Right renal cortex interstitium (tissue), 3 donors: Measurements from ENCODE around the gene CLSTN2. TPM values are rescaled to one million over a fixed set of nuclear protein-coding genes. Genes with fewer than 3 reads are reported as not detected.

Experiments
- DNase-seq, 3 donors: peaks; one replicate each; pipeline ENCODE4 v3.0.0-alpha.2; 2013; ENCODE audit warnings: low read depth in 3 of 3, low spot score in 2 of 3
- polyA plus RNA-seq, 3 donors: library from polyadenylated mRNA; unstranded; fragments of 120-200 nt; gene quantifications; one replicate each; pipeline ENCODE4 v1.2.1, GENCODE V29; 2013; ENCODE audit not compliant: insufficient read length in 3 of 3

CLSTN2 gene
- polyA plus RNA-seq, 3 donors: 1.5 to 1.9 (median 1.5) TPM

- no peak for DNase-seq
Measured at GRCh38 chr3:140559546-140559945, 624.6 kb downstream of the CLSTN2 start.

GRCh38 chr3:140563206-140563760, 628.3 kb downstream of the CLSTN2 start:
- DNase-seq: no peak

- DNase-seq: no peak
Measured at GRCh38 chr3:140568131-140568530, 633.1 kb downstream of the CLSTN2 start.

DNA sequence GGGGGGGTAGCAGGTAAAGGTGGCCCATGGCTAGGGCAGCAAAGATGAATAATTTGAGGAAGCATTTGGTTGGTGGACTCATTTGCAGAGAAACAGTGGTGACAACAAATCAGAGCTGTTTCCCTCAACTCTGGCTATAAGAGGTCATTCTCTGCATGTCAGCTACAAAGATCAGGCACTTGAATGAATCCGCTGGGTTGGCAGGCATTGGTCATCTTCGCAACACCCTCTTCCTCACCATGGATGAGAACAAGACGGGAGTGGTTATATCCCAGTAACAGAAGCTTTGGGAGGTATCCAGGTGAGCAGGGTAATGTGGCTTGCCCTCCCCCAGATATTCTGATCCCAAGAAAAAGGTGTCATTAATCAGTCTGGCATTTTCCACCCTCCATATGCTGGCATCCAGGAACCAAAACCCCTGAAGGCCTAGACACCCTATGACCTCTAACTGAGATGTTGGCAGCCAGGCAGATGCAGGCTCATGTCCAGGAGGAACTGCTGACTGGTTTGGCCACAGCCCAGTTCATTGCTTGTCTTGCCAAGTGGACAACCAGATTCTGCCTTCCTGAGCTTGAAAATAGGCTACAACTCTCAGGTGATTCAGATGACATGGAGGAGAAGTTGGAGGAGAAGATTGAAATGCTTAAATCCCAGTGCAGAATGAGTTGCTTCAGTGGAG, 634.0 kb downstream of the CLSTN2 start:
- no peak for DNase-seq

DNA sequence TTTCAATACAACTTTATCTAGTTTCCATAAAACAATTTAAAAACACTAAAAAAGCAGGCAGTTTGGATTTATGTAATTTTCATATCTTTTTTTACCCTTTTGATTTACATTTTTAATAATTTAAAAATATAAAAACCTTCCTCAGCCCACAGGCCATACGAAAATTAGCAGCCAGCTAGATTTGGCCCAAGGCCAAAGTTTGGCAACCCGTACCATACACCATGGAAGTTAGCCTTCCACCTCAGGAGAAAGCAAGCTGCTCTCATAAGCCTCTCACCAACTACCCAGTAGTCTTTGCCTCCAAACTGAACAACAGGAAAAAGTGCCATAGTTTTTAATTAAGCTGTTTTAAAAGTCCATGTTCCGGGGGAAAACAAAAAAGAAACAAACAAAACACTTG, 635.6 kb downstream of the CLSTN2 start:
- DNase-seq: no peak

DNA sequence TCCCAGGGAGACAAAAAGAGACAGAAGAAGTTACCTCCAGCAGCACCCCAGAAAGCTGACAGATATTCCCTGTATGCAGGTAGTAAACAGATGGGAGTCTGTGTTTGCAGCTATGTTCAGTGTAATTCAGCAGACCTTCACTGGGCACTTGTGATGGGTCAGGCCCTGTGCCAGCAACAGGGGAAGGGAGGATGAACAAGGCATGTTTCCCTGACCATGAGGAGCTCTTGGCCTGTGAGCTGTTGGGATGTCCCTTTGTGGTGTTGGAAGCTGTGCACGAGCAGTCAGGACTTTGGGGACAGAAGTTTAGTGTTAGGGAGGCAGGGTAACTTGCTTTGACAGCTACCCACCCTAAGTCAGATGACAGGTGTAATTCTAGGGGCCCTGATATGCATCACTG, 636.9 kb downstream of the CLSTN2 start:
- no peak for DNase-seq

DNA sequence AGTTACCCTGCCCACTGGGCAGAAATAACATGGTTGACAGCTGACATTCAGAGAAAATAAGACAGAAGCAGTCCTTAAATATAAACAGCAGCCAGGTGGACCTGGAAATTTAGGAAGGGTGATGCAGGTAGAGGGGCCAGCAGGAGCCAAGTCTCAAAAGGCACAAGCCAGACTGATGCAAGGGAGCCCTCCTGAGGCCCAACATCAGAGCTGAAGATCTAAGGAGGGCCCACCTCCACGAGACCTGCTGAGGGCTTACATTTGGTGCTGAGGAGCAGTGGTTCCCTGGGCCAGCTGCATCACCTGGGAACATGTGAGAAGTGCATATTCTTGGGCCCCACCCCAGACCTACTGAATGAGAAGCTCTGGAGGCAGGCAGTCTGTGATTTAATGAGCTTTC, 637.3 kb downstream of the CLSTN2 start:
- DNase-seq: no peak

GRCh38 chr3:140573011-140573410, 638.0 kb downstream of the CLSTN2 start:
- no peak for DNase-seq

- DNase-seq: no peak
Measured at GRCh38 chr3:140574375-140574774, 639.4 kb downstream of the CLSTN2 start.

DNA sequence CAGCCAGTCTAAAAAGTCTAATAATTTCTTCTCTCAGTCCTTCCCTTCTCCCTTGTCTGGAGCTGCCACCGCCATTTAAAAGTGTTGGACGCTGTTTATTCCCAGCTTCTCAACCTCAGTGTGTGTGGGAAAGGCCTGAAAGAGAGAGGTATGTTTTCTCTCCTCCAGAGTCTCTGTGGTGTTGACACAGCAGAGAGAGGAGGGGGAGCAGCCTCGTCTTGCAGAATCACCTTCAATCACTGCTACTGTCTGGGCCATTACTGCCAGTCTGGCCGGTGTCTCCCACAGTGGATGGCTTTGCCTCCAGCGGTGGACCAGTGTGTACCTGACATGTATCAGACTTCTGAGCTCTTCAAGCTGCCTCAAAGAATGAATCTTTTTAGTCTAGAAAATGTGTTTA, 641.5 kb downstream of the CLSTN2 start:
- DNase-seq: no peak

DNA sequence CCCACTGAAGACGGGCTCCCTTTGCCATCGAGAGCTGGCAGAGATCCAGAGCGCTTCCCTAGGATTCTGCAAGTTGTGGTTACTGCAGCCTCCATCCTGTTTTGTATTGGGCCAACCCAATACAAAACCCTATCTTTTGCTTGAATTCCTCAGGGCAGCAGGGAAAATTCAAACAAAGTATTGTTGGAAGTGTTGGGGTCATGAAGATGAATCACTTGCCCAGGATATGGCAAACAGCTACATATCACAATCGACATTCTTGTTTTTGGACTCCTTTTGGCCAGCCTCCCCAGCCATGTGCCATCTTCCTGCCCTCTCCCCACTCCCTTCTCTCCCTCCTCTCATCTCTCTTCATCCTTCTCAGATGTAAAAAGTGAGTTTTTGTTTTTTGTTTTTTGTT, 642.9 kb downstream of the CLSTN2 start:
- no peak for DNase-seq

DNA sequence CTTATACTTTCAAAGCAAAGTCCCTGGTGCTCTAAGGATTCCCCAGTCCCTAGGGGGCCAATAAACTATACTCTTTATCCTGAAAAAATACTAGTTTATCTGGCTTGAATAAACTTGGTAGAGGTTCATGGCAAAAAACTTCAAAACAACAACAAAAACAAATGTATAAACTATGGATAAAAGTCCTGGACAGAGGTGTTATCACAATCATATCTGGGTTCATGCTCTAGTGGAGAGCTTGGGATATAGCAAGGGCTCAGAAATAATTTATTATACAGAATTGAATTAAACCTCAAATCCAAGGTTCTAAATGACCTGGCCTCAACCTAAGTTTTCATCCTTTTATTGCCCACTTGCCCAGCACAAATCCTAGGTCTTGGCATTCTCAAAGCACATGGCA, 644.3 kb downstream of the CLSTN2 start:
- DNase-seq: no peak

GRCh38 chr3:140580746-140581145, 645.8 kb downstream of the CLSTN2 start:
- DNase-seq: no peak

DNA sequence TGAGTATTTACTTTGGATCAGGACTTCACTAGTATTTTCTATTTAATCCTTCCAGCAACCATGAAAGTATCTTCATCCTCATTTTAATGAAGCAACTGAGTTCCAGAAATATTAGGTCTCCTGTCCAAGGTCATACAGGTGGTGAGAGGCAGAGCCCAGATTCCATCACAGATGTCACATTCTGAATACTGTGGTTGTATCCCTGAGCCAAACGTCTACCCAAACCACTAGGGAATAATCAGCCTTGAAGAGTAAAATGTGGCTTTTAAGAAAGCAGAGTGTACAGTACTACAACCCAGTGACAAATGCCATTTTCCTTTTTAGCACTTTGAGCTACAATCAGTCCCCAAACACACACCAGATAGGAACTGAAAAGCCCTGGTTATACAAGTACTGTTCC, 649.6 kb downstream of the CLSTN2 start:
- DNase-seq: no peak

DNA sequence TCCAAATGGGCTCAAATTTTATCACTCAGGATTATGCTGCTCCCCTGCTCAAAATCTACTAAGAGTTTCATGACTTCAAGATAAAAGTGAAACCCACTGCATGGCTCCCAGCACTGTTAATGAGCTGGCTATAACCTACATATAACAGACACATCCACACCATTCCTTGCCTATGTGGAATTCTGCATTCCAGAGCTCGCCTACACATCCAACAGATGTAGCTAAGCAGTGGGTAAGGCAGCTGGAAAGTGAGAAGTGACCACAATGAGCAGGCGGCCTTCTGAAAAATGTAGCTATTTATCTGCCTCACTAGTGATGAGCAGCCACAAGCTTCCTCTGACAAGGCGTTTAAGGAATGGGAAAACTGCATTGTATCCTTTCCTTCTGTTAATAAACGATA, 650.8 kb downstream of the CLSTN2 start:
- DNase-seq: no peak

GRCh38 chr3:140586311-140586710, 651.3 kb downstream of the CLSTN2 start:
- no peak for DNase-seq

DNA sequence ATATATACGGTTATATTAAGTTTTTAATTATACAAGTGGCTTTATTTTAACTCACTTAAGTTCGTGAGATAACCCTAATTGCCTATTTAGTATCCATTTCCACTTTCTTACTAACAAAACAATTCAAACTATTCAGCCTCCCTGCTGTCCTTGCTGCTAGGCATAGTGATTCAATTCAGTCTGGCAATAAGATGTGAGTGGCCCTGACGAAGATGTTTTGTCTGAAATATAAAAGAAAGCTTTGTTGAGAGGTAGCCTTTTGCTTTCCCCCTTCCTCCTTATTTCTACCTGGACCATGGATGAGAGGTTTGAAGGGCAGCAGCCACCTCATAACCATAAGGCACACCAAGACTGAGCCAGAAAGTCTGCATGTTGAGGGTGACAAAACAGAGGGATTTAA, 653.6 kb downstream of the CLSTN2 start:
- no peak for DNase-seq

DNA sequence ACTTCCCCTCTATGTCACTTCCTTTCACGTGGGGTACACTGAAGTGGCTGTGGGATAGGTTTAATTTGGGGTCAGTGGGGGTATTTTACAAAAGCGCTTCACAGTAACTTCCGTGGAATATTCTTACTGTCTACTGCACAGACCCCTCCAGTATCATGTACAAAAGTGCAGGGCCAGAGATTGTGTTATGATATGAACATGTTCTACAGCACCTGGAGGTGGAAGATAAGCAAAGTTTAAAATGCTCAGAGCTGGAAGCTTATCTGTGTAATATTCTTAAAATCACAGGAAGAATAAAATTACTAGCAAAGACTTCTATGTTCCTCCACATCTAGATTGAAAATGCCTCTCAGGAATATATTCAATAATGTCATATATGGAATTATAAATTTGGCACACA, 658.8 kb downstream of the CLSTN2 start:
- no peak for DNase-seq

GRCh38 chr3:140595295-140595694, 660.3 kb downstream of the CLSTN2 start:
- no peak for DNase-seq

- no peak for DNase-seq
Measured at GRCh38 chr3:140597364-140597763, 662.4 kb downstream of the CLSTN2 start.

GRCh38 chr3:140597792-140598191, 662.8 kb downstream of the CLSTN2 start:
- no peak for DNase-seq

GRCh38 chr3:140599009-140599408, 664.0 kb downstream of the CLSTN2 start:
- no peak for DNase-seq

DNA sequence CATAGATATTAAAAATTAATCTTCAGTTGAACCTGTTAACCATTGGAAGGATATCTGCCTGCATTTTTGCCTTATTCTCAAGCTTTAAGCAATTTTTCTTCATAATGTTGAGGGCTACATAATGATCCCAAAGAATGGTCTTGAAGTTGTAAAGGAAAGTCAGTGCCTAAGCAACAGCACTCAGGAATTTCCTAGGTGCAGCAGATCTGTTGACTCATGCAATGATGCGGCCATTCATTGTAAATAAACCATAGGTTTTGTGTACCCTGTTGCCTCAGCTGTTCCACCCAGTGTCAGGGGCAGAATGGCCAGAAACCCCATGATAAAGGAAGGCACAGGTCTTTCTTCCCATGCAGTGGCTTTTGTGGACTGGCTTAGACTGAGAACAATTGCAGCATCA, 664.5 kb downstream of the CLSTN2 start:
- DNase-seq: no peak
